GM19452 (cell line): ENCODE measurements around the gene GPR84.
A peak's percentile ranks its signal among the peaks of the same experiment; 100 is the strongest.

ENCODE experiments used
- ATAC-seq: cut with Tn5 transposase; IDR thresholded peaks from one replicate; pipeline ENCODE4 v1.9.1; 2021; ENCODE audit not compliant: unreplicated experiment

The GPR84 gene

DNA sequence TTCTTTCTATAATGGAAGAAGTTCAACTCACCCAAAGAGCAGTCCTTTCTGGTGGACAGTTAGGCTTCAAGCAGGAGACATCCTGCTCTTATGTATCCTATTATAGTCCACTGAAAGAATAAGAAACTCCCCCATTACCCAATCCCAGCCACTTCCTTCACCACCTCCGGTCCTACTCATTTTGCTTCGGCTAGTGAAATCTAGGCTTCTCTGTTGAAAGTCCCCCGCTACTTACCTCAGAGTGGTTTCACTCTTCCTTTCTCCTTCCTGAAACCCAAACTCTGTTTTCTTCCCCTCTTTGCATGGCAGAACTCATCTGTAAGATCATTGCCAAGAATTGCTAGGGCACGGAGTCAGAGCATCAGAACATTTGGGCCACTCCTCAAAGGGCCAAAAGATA, at the start of gene GPR84:
TSS of gene GPR84 (minus strand) at position 74 of the 400 bp plus-strand sequence. CDS start 635 bp downstream, outside the sequence.
- no peak for ATAC-seq

- no peak for ATAC-seq
Measured at GRCh38 chr12:54413284-54414190, 49.3 kb upstream of the GPR84 start.

- no peak for ATAC-seq
Measured at GRCh38 chr12:54412786-54413185, 48.5 kb upstream of the GPR84 start.

DNA sequence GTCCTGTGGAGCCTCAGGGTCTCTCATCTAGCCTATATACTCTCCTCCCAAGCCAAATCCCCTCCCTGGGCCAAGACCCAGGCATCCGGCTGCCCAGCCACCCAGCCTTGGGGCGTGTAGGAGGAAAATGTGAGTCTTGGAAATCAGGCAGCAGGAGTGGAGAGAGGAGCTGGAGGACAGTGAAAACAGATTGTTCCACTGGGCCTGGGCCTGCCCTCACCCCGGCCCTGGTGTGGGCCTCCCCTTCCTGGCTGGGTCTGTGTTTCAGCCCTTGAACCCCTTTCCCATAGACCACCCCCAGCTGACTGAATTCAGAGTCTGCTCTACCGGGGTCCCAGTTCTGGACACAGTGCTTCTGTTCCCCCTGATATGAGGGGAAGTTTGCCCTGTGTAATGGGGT, 48.1 kb upstream of the GPR84 start:
- no peak for ATAC-seq

GRCh38 chr12:54411391-54412241, 47.3 kb upstream of the GPR84 start:
- no peak for ATAC-seq

DNA sequence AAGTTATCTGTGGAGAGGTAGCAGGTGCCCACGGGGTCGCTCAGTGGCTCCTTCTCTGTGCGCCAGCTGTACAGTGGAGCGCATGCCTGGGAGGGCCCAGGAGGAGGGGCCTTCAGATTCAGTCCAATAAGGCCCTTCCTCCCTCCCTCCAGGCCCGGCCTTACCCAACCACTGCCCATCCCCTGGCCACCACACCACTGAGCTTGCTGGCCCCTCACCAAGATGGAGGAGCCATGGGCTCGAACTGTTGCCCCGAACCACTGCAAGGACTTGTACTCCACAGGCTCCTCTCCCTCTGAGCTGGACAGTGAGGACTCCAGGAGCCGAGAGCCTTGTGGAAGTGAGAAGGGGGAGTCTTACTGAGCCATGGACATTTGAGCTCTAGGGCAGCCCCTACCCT, 45.0 kb upstream of the GPR84 start:
- ATAC-seq: no peak

DNA sequence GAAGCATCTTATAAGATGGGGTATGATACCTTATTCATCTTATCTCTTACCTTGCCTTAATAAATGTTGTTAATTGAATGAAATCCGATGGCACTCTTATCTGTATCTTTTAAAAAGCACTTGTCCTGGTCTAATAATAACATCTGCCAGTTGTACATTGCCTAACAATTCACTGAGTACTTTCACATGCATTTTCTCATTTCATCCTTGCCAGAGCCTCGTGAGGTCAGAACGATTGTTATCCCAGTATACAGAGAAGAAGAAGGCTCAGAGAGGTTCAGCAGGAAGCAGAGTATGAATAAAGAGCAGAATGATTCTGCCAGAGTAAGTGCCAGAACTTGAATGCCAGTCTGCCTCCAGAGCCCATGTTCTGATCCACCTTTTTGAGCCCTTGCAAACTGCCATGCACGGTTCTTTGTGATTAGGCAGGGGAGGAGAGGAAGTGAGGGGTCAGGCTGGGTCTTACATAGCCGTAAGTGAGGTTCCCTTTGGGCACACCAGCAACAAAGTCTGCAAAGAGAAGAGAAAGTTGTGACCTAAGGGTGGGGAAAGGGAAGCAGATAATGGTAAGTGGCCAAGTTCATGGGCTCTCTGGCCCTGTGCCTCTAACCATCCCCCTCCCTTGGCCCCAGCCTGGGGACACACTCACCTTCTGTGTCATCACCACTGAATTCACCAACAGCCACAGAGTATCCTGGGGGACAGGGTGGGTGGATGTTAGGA, 43.1 kb upstream of the GPR84 start:
- no peak for ATAC-seq

DNA sequence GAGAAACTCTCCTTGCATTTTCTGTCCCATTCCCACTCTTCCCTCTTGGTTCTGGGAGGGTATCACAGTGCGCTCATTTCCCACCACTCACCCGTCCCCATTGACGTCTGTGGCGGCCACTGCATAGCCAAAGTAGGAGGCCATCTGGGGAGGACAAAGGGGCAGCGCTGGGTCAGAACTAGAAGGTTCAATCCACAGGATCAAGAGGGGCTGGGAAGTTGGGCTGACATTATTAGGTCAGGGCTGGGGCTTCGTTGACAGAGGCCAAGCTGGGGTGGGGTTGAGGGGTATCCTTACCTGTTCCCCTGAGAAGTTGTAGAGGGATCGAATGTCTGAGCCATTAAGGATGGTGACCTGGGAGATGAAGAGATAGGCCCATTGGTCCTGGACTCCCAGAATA, 41.3 kb upstream of the GPR84 start:
- ATAC-seq: no peak

GRCh38 chr12:54405106-54405505, 40.8 kb upstream of the GPR84 start:
- no peak for ATAC-seq

DNA sequence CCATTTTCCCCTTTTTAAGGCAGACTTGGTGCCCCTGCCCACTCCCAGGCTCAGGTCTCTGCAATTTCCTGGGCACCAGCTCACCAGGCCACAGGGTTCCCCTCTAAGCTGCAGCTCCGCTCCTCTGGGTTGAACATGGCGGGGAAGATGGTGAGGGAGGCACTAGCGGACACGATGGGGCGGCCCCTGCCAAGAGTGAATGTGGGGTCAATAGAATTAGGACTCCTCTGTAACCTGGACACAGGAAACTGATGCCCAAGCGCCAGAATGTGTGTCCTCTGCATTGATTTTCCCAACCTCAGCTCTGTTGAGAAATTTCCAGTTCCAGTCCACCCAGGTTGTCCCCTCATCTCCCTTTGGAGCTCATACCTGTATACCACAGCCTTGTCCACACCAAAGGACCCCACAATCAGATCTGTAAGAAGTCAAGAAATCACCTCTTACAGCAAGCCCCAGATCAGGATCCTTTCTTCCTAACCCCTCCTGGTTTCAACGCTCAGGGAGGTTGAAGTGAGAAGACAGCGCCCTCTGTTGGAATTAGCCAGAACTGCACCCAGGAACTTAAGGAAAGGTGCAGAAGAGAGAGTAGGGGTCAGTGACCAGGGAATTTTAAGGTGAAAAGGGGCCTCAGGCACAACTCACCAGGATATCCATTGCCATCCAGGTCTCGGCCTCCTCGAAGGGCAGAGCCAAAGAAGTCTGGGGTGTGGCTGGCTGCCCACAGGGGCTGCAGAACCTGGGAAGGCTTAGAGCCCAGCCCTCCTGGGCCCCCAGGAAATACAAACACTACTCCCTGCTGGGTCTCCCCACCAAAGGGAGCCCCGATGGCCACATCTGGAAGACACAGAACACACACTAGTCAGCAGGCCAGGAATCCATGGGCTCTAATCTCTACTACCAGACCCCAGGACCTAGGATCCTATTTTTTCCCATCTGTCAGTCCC, 40.0 kb upstream of the GPR84 start:
- no peak for ATAC-seq

- no peak for ATAC-seq
Measured at GRCh38 chr12:54401119-54401518, 36.8 kb upstream of the GPR84 start.

- ATAC-seq: peak; percentile 69
Measured at GRCh38 chr12:54398995-54399793, 34.9 kb upstream of the GPR84 start.

- no peak for ATAC-seq
Measured at GRCh38 chr12:54398218-54398617, 33.9 kb upstream of the GPR84 start.

GRCh38 chr12:54397157-54397556, 32.9 kb upstream of the GPR84 start:
- ATAC-seq: no peak

DNA sequence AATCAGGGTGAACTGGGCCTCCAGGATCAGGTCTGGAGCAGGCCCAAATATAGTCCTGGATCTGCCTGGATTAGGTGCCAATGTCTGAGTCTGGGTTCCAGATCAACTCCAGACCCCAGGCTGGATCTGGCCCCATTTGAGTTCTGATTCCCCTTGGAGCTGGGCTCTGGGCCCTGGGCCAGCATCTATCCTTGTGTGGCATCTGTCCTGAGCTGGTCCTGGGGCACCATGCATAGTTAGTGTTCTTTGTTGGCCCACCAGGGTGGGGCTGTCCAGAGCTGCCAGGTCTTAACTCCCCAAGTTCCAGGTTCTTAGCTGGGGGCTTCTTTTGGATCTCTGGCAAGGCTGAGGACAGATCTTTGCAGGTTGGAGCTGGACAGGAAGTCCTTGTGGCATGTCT, 31.3 kb upstream of the GPR84 start:
- no peak for ATAC-seq

- no peak for ATAC-seq
Measured at GRCh38 chr12:54394986-54395385, 30.7 kb upstream of the GPR84 start.

DNA sequence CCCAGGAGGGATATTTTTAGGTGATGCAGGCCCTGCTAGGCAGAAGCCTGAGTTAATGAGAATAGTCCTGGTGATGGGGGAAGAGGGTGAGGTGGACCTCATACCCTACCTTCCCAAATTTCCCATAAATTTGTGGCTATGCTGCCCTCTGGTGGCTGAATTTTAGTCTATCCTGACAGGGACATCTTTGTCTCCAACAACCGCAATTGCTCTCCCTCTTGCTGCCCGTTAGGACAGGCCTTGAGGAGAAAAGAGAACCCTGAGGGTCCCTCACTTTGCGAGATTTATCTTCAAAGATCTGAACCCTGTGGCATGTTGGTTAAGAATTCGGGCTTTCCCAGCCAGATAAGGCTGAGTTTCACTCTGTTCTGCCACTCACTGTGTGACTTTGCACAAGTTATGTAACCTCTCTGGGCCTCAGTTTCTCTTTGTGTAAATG, 30.0 kb upstream of the GPR84 start:
- ATAC-seq: no peak

DNA sequence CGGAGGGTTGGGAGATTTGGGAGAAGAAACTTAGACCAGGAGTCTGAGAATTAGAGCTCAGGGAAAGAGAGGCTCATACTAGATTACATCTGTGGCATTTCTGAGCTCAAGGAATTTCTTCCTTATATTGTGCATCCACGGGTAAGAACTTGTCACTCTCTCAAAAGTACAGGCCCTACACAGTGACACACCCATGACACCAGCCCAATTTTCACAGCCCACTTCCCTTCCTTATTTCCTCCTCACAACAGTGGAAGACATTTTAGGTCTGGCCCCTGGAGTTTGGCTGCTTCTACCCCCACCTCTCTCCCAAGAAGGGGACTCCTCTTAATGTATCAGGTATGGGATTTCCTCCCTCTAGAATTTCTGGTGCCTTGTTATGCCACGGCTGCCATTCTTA, 29.5 kb upstream of the GPR84 start:
- no peak for ATAC-seq

DNA sequence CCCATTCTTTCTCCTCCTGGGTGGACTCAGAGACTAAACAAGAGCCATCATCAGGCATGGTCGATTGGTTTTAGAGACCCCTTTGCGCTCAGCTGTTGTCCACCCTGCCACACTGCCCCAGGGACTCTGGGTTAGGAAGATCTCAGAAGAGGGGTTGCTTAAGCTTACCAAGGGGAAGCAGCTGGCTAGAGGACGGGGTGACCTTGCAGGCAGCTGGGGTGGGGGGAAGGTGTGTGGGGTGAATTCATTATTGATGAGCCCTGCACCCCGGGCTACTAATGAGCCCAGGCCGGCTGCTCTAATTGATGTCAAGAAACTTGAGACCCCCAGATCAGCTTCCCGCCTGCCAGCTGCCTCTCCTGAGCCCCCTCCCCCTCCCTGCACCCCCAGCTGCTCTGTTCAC, 28.9 kb upstream of the GPR84 start:
- no peak for ATAC-seq
